ENCODE data around the gene UCKL1. TPM values are rescaled to one million over a fixed set of nuclear protein-coding genes. Genes with fewer than 3 reads are reported as not detected.
"Not testable (repeated sequence)": the region's sequence is repeated elsewhere in the genome, so short reads cannot be mapped to it uniquely, and the experiment has no call there.

Gene UCKL1
- total RNA-seq, 2 donors from 2014 or later: 41.6 to 42.5 TPM

DNA sequence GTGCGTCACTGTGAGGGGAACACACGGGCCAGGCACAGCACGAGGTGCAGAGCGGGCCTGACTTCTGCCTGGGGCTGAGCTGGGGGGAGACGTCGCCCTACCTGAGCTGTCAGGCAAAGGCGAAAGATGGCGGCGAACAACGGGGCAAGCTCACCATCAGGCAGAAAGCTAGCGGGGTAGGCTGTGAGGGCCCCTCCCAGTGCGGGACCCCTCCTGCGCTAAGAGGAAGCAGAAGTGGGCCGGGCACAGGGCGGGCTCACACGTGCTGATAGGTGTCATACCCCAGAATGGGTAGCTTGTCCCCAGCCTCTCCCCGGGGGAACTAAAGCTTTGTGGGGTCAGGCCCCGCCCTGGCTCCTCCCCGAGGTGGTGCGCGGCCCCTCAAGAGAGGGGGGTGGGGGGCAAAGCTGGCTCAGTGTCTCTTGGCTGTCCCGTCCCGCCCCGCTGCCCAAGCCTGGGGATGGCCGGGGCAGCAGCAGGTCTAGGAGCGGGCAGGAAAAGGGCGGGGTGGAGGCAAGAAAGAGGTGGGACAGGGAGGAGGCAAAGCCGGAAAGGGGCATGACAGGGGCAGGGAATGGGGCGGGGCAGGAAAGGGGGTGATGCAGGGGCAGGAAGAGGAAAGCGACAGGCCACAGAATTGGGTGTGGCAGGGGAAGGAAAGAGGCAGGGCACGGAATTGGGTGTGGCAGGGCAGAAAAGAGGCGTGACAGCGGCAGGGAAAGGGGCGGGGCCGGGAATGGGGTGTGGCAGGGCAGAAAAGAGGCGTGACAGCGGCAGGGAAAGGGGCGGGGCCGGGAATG is 14.7 kb downstream of the UCKL1 start:
- peaks cover 2% of the 10 kb centered on the region for H3K36me3 Mint-ChIP-seq (ENCODE audit: low read depth)
- peaks cover 7% of the 10 kb centered on the region for H3K4me1 Mint-ChIP-seq
- H3K27ac Mint-ChIP-seq: no peak overlapping the region
- H3K27me3 Mint-ChIP-seq: no peaks in the 10 kb centered on the region
- peak overlapping the region; percentile 41 for H3K4me3 Mint-ChIP-seq
- DNase-seq: peak; percentile 56 to 72 (median 64)
- ATAC-seq: peak; percentile 90
- H3K9me3 ChIP-seq (ENCODE audit: control insufficient read depth, low read length, poor library complexity, severe bottlenecking): no peaks in the 10 kb centered on the region

DNA sequence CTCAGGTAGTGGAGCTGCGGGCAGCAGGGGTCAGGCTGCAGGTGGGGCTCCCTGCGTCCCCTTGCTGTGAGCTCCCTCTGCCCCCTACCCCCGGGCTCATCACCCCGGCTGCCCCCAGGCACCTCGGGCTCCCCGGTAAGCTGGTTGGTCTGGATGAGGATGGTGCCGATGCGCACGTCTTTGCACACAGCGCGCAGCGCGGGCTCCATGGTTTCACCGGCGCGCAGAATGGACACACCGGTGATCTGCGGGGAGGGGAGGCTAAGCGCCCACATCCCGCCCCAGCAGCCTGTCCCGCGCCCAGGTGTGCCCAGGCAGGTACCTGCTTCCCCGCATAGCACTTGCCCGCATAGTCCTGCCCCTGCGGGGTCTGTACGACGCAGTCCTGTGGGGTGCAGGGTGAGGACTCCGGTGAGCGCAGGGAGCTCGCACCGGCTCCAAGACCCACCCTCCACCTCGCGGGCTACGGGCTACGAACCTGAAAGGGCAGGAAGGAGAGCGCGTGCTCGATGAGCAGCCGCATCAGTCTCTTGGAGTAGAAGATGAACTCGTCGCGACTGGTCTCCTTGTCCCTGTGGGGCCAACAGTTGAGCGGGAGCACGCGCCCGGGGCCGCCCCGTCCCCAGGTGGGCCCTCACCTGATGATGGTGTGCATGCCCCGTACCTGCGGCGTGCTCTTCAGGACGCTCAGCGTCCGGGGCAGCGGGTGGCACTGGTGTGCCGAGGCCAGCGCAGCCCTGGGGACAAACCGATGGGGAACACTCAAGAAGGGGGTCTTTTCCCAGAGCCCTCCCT is 15.5 kb downstream of the UCKL1 start:
- no peak for DNase-seq
- Mint-ChIP-seq H3K36me3 (ENCODE audit: low read depth) (peaks cover 2% of the 10 kb centered on the region), H3K27me3 (no peaks in the 10 kb centered on the region), H3K4me1 (peaks cover 7% of the 10 kb centered on the region), H3K27ac (no peak overlapping the region), H3K4me3 (peak overlapping the region; percentile 12)
- no peaks in the 10 kb centered on the region for H3K9me3 ChIP-seq (ENCODE audit: control insufficient read depth, low read length, poor library complexity, severe bottlenecking)
- ATAC-seq: no peak

DNA sequence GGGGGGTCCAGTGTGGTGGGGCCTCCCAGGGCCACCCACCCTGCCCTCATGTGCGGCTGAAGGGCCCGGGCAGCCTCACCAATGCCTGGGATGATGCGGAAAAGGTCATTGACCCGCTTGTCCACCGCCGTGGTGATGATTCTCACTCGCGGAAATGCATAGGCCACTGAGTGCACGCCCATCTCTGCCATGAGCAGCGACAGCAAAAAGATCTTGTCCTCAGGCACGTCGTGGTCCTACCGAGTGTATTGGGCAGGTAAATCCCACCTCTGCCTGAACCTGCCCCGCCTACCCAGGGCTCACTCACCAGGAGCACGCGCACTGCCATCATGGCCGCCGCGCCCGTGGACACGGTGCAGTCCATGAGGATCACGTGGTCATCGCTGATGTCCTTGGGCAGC is 16.1 kb downstream of the UCKL1 start:
- Mint-ChIP-seq H3K4me1 (peaks cover 8% of the 10 kb centered on the region), H3K4me3 (no peak overlapping the region), H3K27ac (no peak overlapping the region), H3K27me3 (no peaks in the 10 kb centered on the region), H3K36me3 (ENCODE audit: low read depth) (peaks cover 2% of the 10 kb centered on the region)
- no peaks in the 10 kb centered on the region for H3K9me3 ChIP-seq (ENCODE audit: control insufficient read depth, low read length, poor library complexity, severe bottlenecking)
- ATAC-seq (no peak), DNase-seq (no peak)

DNA sequence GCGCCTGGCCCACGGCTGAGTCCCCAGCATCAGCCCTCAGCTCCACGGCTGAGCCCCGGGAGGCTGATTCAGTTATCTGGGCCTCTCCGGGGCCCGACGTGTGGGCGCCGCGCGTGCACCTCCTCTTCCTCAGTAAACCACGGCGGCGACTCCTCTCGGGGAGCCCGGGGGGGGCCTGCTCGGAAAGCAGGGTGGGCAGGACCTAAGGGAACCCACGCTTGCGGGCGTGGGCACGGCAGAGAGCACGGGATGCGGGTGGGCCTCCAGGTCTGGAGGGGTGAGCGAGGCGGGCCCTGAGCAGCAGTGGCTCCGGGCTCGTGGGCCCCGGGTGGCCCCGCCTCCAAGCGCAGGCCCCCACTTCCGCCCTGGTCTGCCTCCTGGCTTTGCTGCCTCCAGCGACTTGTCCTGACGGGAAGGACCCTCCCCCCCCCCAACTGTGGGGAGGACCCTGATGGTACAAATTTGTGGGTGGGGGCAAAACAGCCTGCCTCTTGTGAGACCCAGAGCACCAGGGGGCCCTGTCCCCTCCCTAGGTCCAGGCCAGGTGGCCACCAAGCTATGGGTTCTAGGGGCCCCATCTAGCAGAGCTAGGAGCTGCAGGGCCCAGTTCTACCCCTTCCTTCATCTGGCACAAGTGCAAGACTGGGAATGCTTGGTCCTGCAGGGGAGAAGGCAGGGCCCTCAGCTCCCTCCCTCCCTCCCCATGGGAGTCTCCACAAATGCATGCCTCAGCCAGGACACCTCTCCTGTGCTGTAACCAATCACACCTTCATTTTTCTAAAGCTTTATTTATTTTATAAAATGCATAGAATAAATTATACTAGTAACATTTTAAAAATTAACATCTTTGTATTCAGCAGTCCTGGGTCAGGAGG is 16.9 kb downstream of the UCKL1 start:
- H3K36me3 Mint-ChIP-seq (ENCODE audit: low read depth): peaks cover 2% of the 10 kb centered on the region
- no peak for DNase-seq
- H3K4me3 Mint-ChIP-seq: no peak overlapping the region
- peaks cover 15% of the 10 kb centered on the region for H3K4me1 Mint-ChIP-seq
- no peaks in the 10 kb centered on the region for H3K27me3 Mint-ChIP-seq
- H3K9me3 ChIP-seq (ENCODE audit: control insufficient read depth, low read length, poor library complexity, severe bottlenecking): no peaks in the 10 kb centered on the region
- no peak for ATAC-seq
- H3K27ac Mint-ChIP-seq: no peak overlapping the region

DNA sequence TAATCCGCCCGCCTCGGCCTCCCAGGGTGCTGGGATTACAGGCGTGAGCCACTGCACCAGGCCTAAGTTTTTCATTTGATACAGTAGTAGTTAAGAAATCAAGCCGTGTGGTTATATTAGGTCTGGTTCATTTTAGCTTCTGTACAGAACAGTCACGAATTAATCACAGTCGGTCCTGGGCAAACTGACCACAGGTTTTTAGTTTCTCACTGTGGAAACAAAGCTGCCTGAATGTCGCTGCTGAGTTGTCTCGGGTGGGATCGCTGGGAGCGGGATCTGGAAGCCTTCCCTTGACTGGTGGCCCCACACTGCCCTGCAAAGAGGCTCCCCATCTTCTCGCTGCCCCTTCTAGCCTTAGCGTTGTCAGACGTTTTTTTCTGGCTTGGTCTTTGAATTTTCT is 18.6 kb downstream of the UCKL1 start:
- H3K27me3 Mint-ChIP-seq: no peaks in the 10 kb centered on the region
- peaks cover 2% of the 10 kb centered on the region for H3K36me3 Mint-ChIP-seq (ENCODE audit: low read depth)
- no peak for DNase-seq
- peaks cover 17% of the 10 kb centered on the region for H3K4me1 Mint-ChIP-seq
- H3K9me3 ChIP-seq (ENCODE audit: control insufficient read depth, low read length, poor library complexity, severe bottlenecking): no peaks in the 10 kb centered on the region
- H3K27ac Mint-ChIP-seq: no peak overlapping the region
- no peak overlapping the region for H3K4me3 Mint-ChIP-seq
- ATAC-seq: no peak

DNA sequence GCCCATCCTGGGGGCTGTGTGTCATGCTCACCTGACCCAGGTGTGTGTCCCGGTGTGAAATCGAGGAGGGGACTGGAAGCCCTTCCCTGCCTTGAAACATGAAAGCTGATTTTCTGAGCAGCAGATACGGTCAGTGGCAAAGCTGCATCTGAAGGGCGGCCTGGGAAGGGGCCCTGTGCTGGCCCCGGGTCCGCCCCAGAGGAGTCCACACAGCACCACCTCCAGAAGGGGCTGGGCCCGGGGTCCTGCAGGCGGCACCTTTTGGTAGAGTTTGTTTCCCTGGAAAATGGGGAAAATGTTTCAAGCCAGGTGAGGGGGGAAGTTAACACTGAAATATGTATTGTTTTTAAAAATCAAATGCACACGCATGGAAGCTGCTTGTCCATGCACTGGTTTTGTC is 20.8 kb downstream of the UCKL1 start:
- H3K9me3 ChIP-seq (ENCODE audit: control insufficient read depth, low read length, poor library complexity, severe bottlenecking): no peaks in the 10 kb centered on the region
- H3K27me3 Mint-ChIP-seq: no peaks in the 10 kb centered on the region
- ATAC-seq (no peak), DNase-seq (no peak)
- no peaks in the 10 kb centered on the region for H3K36me3 Mint-ChIP-seq (ENCODE audit: low read depth)
- H3K27ac Mint-ChIP-seq: no peak overlapping the region
- H3K4me1 Mint-ChIP-seq: peaks cover 12% of the 10 kb centered on the region
- H3K4me3 Mint-ChIP-seq: no peak overlapping the region

DNA sequence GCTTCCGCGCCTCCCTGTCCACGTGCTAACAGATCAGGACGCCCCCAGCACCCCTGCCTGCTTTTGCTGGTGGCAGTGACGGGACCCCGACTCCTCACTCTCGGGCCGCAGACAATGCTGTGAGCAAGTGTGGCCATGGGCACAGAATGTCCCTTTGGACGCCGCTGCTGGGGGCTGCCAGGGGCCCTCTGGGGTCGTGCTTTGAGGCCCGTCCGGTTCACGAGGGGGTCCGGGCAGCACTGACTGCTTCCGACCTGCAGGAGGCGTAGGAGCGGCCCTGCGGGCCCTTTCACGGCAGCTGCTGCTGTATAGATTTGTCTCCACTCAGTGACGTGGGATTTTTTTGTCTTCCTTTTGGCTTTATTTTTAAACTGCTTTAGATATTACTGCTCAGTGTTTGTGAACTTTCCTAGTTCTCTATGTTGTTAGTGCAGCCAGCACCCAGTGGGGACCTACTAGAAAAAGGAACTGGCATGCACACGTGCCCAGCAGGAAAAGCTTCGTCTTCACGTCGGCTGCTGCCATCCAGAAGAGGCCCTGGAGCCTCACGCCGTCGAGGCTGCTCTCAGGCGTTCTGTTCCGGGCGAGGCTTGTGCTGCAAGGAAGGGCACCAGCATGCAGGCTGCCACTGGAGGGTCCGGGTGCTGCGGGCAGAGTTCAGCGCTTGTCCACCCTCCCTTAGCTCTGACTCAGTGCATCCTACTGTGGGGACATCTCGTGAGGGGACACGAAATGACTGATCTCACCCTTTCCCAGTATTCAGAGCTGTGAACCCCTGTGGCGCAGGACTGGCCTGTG is 21.7 kb downstream of the UCKL1 start:
- peak overlapping the region; percentile 39 for H3K27ac Mint-ChIP-seq
- no peaks in the 10 kb centered on the region for H3K36me3 Mint-ChIP-seq (ENCODE audit: low read depth)

DNA sequence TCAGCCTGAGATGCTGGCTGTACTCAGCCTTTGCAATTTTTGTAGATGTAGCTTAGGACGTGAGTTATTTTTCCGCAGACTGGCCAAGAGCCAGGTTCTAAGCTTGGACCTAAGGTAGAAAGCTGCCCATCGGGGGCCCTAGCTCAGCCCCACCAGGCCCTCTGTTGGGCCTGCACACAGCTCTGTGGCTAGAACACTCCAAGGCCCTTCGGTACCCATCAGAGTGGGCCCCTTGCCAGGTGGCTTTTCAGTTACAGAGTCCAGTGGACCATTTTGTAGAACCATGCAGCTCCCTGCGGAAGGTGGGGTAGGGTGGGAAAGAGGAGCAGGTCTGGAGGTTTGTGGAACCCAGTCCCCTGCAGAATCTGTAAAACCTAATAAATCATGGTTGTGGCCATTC is 22.6 kb downstream of the UCKL1 start:
- ATAC-seq: no peak
- Mint-ChIP-seq H3K4me1 (peaks cover 12% of the 10 kb centered on the region), H3K36me3 (ENCODE audit: low read depth) (no peaks in the 10 kb centered on the region), H3K27ac (no peak overlapping the region), H3K4me3 (no peak overlapping the region), H3K27me3 (no peaks in the 10 kb centered on the region)
- H3K9me3 ChIP-seq (ENCODE audit: control insufficient read depth, low read length, poor library complexity, severe bottlenecking): no peaks in the 10 kb centered on the region
- no peak for DNase-seq

More for the DNA sequence above, 21.7 kb downstream of the UCKL1 start:
- DNase-seq (no peak), ATAC-seq (no peak)
- Mint-ChIP-seq H3K27me3 (no peaks in the 10 kb centered on the region), H3K4me3 (no peak overlapping the region), H3K4me1 (peaks cover 12% of the 10 kb centered on the region)
- no peaks in the 10 kb centered on the region for H3K9me3 ChIP-seq (ENCODE audit: control insufficient read depth, low read length, poor library complexity, severe bottlenecking)

DNA sequence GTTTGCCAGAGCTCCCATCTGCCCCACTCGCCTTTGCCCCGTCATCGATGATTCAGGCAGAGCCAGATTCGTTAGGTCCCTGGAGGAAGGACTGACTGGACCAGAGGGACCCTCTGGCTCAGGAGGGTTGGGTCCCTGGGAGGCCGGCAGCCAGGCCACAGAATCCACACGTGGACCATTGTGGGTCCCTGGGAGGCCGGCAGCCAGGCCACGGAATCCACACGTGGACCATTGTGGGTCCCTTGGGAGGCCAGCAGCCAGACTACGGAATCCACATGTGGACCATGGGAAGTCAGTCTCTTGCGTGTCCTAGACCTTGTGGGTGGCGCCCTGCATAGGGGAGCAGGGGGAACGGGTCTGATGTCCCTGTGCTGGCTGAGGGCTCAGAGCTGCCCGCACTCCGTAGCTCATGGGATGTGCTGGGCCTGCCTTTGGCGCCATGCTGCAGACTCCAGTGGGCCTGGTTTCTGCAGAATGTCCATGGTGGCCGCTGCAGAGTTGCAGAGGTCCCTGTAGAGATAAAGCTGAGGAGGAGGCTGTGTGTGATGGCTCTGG is 23.5 kb downstream of the UCKL1 start:
- peaks cover 12% of the 10 kb centered on the region for H3K4me1 Mint-ChIP-seq
- H3K27ac Mint-ChIP-seq: peak overlapping the region; percentile 67
- H3K9me3 ChIP-seq (ENCODE audit: control insufficient read depth, low read length, poor library complexity, severe bottlenecking): no peaks in the 10 kb centered on the region
- no peaks in the 10 kb centered on the region for H3K36me3 Mint-ChIP-seq (ENCODE audit: low read depth)
- ATAC-seq (no peak), DNase-seq (no peak)
- H3K4me3 Mint-ChIP-seq: no peak overlapping the region
- no peaks in the 10 kb centered on the region for H3K27me3 Mint-ChIP-seq

DNA sequence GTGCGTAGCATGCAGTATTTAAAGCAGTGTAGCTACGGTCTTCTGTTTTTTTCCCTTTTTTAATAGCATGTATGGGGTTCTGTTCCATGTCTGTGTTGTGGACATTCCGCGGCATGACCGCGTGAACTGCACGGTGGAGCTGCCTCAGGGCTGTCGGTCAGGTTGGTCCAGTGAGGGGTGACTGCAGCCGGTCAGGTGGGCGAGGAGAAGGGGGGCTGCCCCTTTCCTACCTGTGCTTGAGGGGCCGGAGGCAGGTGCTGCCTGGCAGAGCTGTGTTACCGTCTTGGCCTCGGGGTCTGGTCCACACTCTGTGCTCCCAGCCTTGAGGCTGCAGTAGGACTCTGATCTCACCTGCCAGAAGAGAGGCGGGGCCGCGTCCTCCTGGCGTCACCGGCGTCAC is 24.5 kb downstream of the UCKL1 start:
- ATAC-seq (no peak), DNase-seq (no peak)
- Mint-ChIP-seq H3K27ac (peak overlapping the region; percentile 67), H3K27me3 (no peaks in the 10 kb centered on the region), H3K4me3 (no peak overlapping the region), H3K36me3 (ENCODE audit: low read depth) (no peaks in the 10 kb centered on the region), H3K4me1 (peaks cover 12% of the 10 kb centered on the region)
- no peaks in the 10 kb centered on the region for H3K9me3 ChIP-seq (ENCODE audit: control insufficient read depth, low read length, poor library complexity, severe bottlenecking)

DNA sequence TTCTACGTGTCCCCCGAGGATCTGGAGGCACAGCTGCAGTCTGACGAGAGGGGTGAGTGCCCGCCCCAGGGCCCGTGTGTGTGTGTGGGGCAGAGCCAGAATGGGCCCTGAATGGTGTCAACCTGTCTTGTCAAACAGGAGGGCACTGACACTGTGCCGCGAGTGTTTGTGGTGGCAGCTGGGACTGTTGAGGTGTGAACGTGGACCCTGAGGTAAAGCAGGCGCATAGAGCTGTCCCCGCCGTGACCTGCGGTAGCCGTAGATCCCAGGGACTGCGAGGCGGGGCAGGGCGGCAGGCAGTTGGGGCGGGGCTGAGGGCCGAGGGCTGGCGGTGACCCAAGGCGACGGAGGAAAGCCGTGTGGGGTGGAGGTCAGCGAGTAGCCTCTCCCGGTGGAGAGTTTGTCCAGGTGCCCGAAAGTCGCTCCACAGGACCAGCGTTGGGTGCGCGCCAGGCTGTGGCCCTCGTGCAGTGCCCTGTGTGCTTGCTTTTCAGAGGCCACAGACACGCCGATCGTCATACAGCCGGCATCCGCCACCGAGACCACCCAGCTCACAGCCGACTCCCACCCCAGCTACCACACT is 25.2 kb downstream of the UCKL1 start:
- ATAC-seq (no peak), DNase-seq (no peak)
- Mint-ChIP-seq H3K4me1 (peaks cover 12% of the 10 kb centered on the region), H3K36me3 (ENCODE audit: low read depth) (no peaks in the 10 kb centered on the region), H3K27ac (peak overlapping the region; percentile 34), H3K4me3 (no peak overlapping the region), H3K27me3 (no peaks in the 10 kb centered on the region)
- H3K9me3 ChIP-seq (ENCODE audit: control insufficient read depth, low read length, poor library complexity, severe bottlenecking): no peaks in the 10 kb centered on the region

DNA sequence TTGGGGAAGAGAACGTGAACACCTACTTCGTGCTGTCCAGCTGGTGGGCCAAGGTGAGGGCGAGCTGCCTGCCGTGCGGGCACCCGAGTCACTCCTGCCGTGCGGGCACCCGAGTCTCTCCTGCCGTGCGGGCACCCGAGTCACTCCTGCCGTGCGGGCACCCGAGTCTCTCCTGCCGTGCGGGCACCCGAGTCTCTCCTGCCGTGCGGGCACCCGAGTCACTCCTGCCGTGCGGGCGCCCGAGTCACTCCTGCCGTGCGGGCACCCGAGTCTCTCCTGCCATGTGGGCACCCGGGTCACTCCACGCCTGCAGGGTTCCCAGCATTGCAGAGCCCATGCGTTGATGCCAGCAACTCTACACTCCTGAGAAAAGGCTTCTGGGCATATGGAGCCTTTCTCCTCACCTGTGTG is 26.7 kb downstream of the UCKL1 start:
- not testable (repeated sequence) for H3K36me3 Mint-ChIP-seq (ENCODE audit: low read depth); DNase-seq; H3K4me3 Mint-ChIP-seq; H3K27me3 Mint-ChIP-seq; H3K9me3 ChIP-seq (ENCODE audit: control insufficient read depth, low read length, poor library complexity, severe bottlenecking); H3K27ac Mint-ChIP-seq; H3K4me1 Mint-ChIP-seq; ATAC-seq
